Trophoblast cell (in vitro differentiated cells and primary cell): ENCODE data around the gene WDR45.
A peak's percentile ranks its signal among the peaks of the same experiment; 100 is the strongest.

Source experiments
- DNase-seq, 2 donors: peaks; one replicate each; pipeline ENCODE4 v3.0.0-alpha.2; 2016
- H2AFZ ChIP-seq: 2 replicates; pipeline ENCODE4 v1.6.1; 2013; ENCODE audit warnings: low read length, moderate library complexity, mild to moderate bottlenecking; ENCODE audit not compliant: insufficient read depth, poor library complexity
- H2AK5ac ChIP-seq: 2 replicates; pipeline ENCODE4 v1.6.1; 2013; ENCODE audit warnings: mild to moderate bottlenecking, low read length
- H2BK120ac ChIP-seq: 2 replicates; pipeline ENCODE4 v1.6.1; 2013; ENCODE audit warnings: low read length, mild to moderate bottlenecking, moderate library complexity; ENCODE audit not compliant: insufficient read depth, poor library complexity
- H2BK12ac ChIP-seq: 2 replicates; pipeline ENCODE4 v1.6.1; 2013; ENCODE audit warnings: mild to moderate bottlenecking, low read length, moderate library complexity
- H2BK5ac ChIP-seq: 2 replicates; pipeline ENCODE4 v1.6.1; 2013; ENCODE audit warnings: low read length, low read depth, moderate library complexity, mild to moderate bottlenecking; ENCODE audit not compliant: poor library complexity
- H3K14ac ChIP-seq: 2 replicates; pipeline ENCODE4 v1.6.1; 2013; ENCODE audit warnings: mild to moderate bottlenecking, low read length
- H3K18ac ChIP-seq: 2 replicates; pipeline ENCODE4 v1.6.1; 2013; ENCODE audit warnings: mild to moderate bottlenecking, low read length
- H3K23ac ChIP-seq: 2 replicates; pipeline ENCODE4 v1.6.1; 2013; ENCODE audit warnings: low read length
- H3K27ac ChIP-seq: 2 replicates; pipeline ENCODE4 v1.5.1; 2013; ENCODE audit warnings: low read depth, mild to moderate bottlenecking, inconsistent platforms, low read length, moderate library complexity
- H3K27me3 ChIP-seq: 2 replicates; pipeline ENCODE4 v1.6.1; 2013; ENCODE audit warnings: inconsistent platforms, mild to moderate bottlenecking, low read length, moderate library complexity; ENCODE audit not compliant: insufficient read depth
- H3K36me3 ChIP-seq, 2 experiments: 1 replicate in 1 of 2; 2 replicates in 1 of 2; pipeline ENCODE4 v1.6.1; 2013; ENCODE audit warnings: low read length in 2 of 2, mild to moderate bottlenecking in 2 of 2, moderate library complexity in 1 of 2; ENCODE audit not compliant: insufficient read depth in 2 of 2, control insufficient read depth in 1 of 2
- H3K4ac ChIP-seq: 2 replicates; pipeline ENCODE4 v1.6.1; 2013; ENCODE audit warnings: low read depth, mild to moderate bottlenecking, low read length, moderate library complexity
- H3K4me1 ChIP-seq, 2 experiments: 1 replicate in 1 of 2; 2 replicates in 1 of 2; pipeline ENCODE4 v1.6.1; 2013; ENCODE audit warnings: low read length in 2 of 2, mild to moderate bottlenecking in 2 of 2, moderate library complexity in 1 of 2; ENCODE audit not compliant: insufficient read depth in 2 of 2, control insufficient read depth in 1 of 2
- H3K4me2 ChIP-seq: 2 replicates; pipeline ENCODE4 v1.6.1; 2013; ENCODE audit warnings: inconsistent platforms, mild to moderate bottlenecking, low read length, moderate library complexity
- H3K4me3 ChIP-seq: 2 replicates; pipeline ENCODE4 v1.5.1; 2013; ENCODE audit warnings: mild to moderate bottlenecking, low read depth, low read length, inconsistent platforms
- H3K79me1 ChIP-seq: one replicate; pipeline ENCODE4 v1.6.1; 2013; ENCODE audit warnings: low read length
- H3K79me2 ChIP-seq: 2 replicates; pipeline ENCODE4 v1.6.1; 2013; ENCODE audit warnings: low read length, mild to moderate bottlenecking; ENCODE audit not compliant: control insufficient read depth, insufficient read depth, poor library complexity
- H3K9ac ChIP-seq: 2 replicates; pipeline ENCODE4 v1.6.1; 2013; ENCODE audit warnings: mild to moderate bottlenecking, low read length
- H3K9me3 ChIP-seq: 2 replicates; pipeline ENCODE4 v1.6.1; 2013; ENCODE audit warnings: low read depth, mild to moderate bottlenecking, control low read depth, inconsistent platforms, low read length; ENCODE audit not compliant: insufficient read depth
- H4K12ac ChIP-seq: 2 replicates; pipeline ENCODE4 v1.6.1; 2013; ENCODE audit warnings: low read depth, mild to moderate bottlenecking, low read length, moderate library complexity
- H4K8ac ChIP-seq: 2 replicates; pipeline ENCODE4 v1.6.1; 2013; ENCODE audit warnings: low read depth, mild to moderate bottlenecking, low read length, moderate library complexity
- H4K91ac ChIP-seq: one replicate; pipeline ENCODE4 v1.6.1; 2013; ENCODE audit warnings: low read depth, mild to moderate bottlenecking, low read length, moderate library complexity
- WGBS: extraction: QIAGEN DNeasy Blood & Tissue Kit; methylation state at CpG from one replicate; pipeline ENCODE4 v1.1.7; 2013; ENCODE audit warnings: missing lambda C conversion rate; ENCODE audit not compliant: insufficient read length, insufficient coverage; ENCODE audit errors: extremely low coverage; 5-methylcytosine and 5-hydroxymethylcytosine counted together

WDR45 gene

DNA sequence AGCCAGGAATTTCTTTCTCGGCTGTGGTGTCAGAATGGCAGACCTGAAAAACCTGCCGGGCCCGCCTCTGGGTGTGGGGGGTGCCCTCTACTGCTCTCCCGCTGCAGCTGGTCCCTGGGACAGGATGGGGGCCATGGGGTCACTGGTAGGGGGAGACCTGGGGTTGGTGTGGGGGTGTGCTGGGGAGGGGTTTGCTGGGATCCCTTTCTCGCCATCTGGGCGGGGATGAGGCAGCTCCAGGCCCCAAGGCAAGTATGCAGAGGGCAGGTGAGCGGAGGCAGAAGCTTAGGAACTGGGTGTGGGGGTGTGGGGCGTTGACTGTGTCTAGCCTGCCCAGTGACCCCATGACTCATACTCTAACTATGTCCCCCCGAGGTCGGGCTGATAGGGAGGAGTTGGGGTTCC is 20.0 kb downstream of the WDR45 start:
- H3K18ac ChIP-seq = no peak overlapping the region
- WGBS = no CpG with 5 or more reads among the region's 10 CpGs

DNA sequence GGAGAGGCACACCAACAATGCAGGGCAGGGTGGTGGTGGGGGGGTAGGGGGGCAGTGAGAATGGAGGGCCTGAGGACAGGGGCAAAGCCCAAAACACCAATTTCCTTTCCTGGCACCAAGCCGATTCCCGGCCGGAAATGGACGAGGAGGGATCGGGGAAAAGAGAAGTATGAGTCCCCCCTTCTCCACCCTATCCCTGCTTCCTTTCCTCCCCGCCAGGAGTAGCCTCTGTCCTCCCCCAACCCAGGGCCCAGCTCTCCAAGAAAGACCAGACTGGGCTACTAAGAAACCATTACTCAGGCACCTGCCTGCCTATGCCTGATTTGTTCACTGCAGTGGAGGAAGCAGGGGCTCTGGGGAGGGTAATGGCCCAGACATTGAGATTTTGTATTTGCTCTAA is 20.5 kb downstream of the WDR45 start:
- Histone ChIP-seq H3K14ac (no peak overlapping the region), H4K12ac (no peak overlapping the region), H2BK120ac (no peak overlapping the region), H3K79me2 (no peaks in the 10 kb centered on the region), H2AK5ac (no peak overlapping the region), H3K18ac (no peak overlapping the region), H3K36me3 (peaks cover 25 to 31% of the 10 kb centered on the region in 2 experiments), H3K4me2 (peak overlapping the region; percentile 55), H3K4me3 (peak overlapping the region; percentile 76), H2AFZ (no peak overlapping the region), H3K9me3 (no peaks in the 10 kb centered on the region), H3K27ac (peak overlapping the region; percentile 75), H4K8ac (no peak overlapping the region), H2BK12ac (no peak overlapping the region), H3K4ac (no peak overlapping the region), H3K4me1 (peaks cover 4 to 10% of the 10 kb centered on the region in 2 experiments), H2BK5ac (peak overlapping the region; percentile 26), H3K79me1 (peaks cover 4% of the 10 kb centered on the region), H4K91ac (peak overlapping the region; percentile 8), H3K9ac (peak overlapping the region; percentile 19), H3K23ac (no peak overlapping the region), H3K27me3 (no peaks in the 10 kb centered on the region)
- no peak for DNase-seq
- no CpG with 5 or more reads among the region's 6 CpGs for WGBS

More for the DNA sequence above, 20.0 kb downstream of the WDR45 start:
- no peaks in the 10 kb centered on the region for H3K27me3 ChIP-seq
- no peak overlapping the region for H4K91ac ChIP-seq
- H2BK5ac ChIP-seq = peak overlapping the region; percentile 71
- no peak overlapping the region for H3K9ac ChIP-seq
- peaks cover 4 to 9% of the 10 kb centered on the region in 2 experiments for H3K4me1 ChIP-seq
- H3K4me2 ChIP-seq = peak overlapping the region; percentile 55
- peaks cover 4% of the 10 kb centered on the region for H3K79me1 ChIP-seq
- no peaks in the 10 kb centered on the region for H3K9me3 ChIP-seq
- H2BK120ac ChIP-seq = no peak overlapping the region
- H4K12ac ChIP-seq = no peak overlapping the region
- peaks cover 30 to 35% of the 10 kb centered on the region in 2 experiments for H3K36me3 ChIP-seq
- no peaks in the 10 kb centered on the region for H3K79me2 ChIP-seq
- H2AFZ ChIP-seq = no peak overlapping the region
- H3K4me3 ChIP-seq = peak overlapping the region; percentile 76
- no peak overlapping the region for H3K14ac ChIP-seq
- H2BK12ac ChIP-seq = no peak overlapping the region
- H2AK5ac ChIP-seq = no peak overlapping the region
- peak; percentile 10 to 35 for DNase-seq
- no peak overlapping the region for H4K8ac ChIP-seq
- H3K27ac ChIP-seq = peak overlapping the region; percentile 75
- no peak overlapping the region for H3K23ac ChIP-seq
- no peak overlapping the region for H3K4ac ChIP-seq

DNA sequence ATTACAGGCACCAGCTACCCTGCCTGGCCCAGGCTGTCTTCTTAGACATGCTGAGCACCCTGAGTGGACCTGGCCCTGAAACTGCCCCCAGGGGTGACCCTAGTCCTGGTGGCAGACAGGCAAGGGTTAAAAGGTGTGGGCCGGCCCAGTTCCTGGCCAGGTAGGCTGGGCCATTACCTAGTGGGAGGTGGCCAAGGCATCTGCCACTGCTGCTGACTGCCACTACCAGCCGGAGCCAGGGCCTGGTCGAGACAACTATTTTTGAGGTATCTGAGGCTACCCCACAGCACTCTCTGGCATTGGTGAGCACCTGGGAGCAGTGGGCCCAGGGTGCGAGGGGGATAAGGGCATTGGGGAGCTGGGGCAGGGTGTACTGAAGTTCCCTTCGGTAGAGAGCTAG is 20.9 kb downstream of the WDR45 start, which contains the start of gene CCDC120:
CCDC120 (plus strand) TSS at position 206 of the 400 bp plus-strand sequence. CDS start 3,043 bp downstream, outside the sequence.
- H2BK120ac ChIP-seq = no peak within 1 kb of the TSS
- H2AFZ ChIP-seq = no peak within 1 kb of the TSS
- H3K79me2 ChIP-seq = peaks cover 2% of the 10 kb centered on the region
- H3K18ac ChIP-seq = no peak within 1 kb of the TSS
- H2BK5ac ChIP-seq = peak within 1 kb of the TSS; percentile 71
- H3K9me3 ChIP-seq = peaks cover 1% of the 10 kb centered on the region
- H3K4ac ChIP-seq = no peak within 1 kb of the TSS
- peak within 1 kb of the TSS; percentile 75 for H3K27ac ChIP-seq
- peaks cover 7% of the 10 kb centered on the region for H3K79me1 ChIP-seq
- no peak within 1 kb of the TSS for H3K14ac ChIP-seq
- H3K36me3 ChIP-seq = peaks cover 21 to 27% of the 10 kb centered on the region in 2 experiments
- no CpG with 5 or more reads among the region's 5 CpGs for WGBS
- peak within 1 kb of the TSS; percentile 8 for H4K91ac ChIP-seq
- peak within 1 kb of the TSS; percentile 55 for H3K4me2 ChIP-seq
- H4K8ac ChIP-seq = no peak within 1 kb of the TSS
- H3K9ac ChIP-seq = peak within 1 kb of the TSS; percentile 19
- H3K4me3 ChIP-seq = peak within 1 kb of the TSS; percentile 76
- H2BK12ac ChIP-seq = no peak within 1 kb of the TSS
- no peak within 1 kb of the TSS for H2AK5ac ChIP-seq
- no peak within 1 kb of the TSS for H3K23ac ChIP-seq
- no peaks in the 10 kb centered on the region for H3K27me3 ChIP-seq
- DNase-seq = peak in 1 of 2 donors; percentile 47
- no peak within 1 kb of the TSS for H4K12ac ChIP-seq
- peaks cover 8 to 13% of the 10 kb centered on the region in 2 experiments for H3K4me1 ChIP-seq

DNA sequence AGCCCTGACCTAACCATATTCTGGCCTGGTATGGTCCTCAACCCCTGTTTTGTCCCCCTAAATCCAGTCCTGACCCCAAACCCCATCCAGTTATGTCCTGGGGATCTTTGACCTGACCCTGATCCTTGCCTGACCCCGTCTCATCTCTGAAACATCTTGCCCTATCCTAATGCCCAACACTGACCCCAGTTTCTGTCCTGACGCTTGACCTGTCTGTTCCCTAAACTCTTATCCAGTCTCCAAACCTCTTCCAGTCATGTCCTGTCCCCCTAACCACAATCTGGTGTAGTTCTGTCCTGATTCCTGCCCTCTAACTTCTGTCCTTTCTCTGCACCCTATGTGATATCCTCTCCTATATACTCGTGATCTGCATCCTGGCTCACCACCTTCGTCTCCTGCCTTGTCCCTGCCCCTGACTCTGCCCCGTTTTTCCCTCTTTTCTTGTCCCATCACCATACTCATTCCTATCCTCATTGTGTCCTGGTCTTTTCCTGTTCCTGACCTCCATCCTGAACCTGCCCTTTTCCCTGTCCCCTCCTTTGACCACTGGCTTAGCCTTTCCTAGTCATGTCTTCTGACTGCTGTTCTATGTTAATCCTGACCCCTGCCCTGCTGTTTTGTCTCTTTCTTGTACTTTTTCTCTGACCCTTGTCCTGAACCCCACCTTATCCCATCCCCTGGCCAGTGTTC is 25.5 kb downstream of the WDR45 start:
- H3K4me2 ChIP-seq = peak overlapping the region; percentile 78
- H4K8ac ChIP-seq = peak overlapping the region; percentile 97
- H2AK5ac ChIP-seq = peak overlapping the region; percentile 94
- peak overlapping the region; percentile 35 for H3K9ac ChIP-seq
- no peak for DNase-seq
- H3K9me3 ChIP-seq = peaks cover 1% of the 10 kb centered on the region
- peak overlapping the region; percentile 84 for H2BK12ac ChIP-seq
- H2BK120ac ChIP-seq = peak overlapping the region; percentile 60
- WGBS = no CpG with 5 or more reads among the region's 5 CpGs
- H4K91ac ChIP-seq = peak overlapping the region; percentile 96
- peak overlapping the region; percentile 90 for H4K12ac ChIP-seq
- H3K79me2 ChIP-seq = peaks cover 5% of the 10 kb centered on the region
- H3K79me1 ChIP-seq = peaks cover 9% of the 10 kb centered on the region
- peak overlapping the region; percentile 99 for H3K18ac ChIP-seq
- no peaks in the 10 kb centered on the region for H3K27me3 ChIP-seq
- no peak overlapping the region for H2BK5ac ChIP-seq
- H3K27ac ChIP-seq = peak overlapping the region; percentile 47
- H3K4me1 ChIP-seq = peaks cover 4 to 11% of the 10 kb centered on the region in 2 experiments
- H3K4ac ChIP-seq = peak overlapping the region; percentile 80
- H3K4me3 ChIP-seq = peak overlapping the region; percentile 86
- H3K36me3 ChIP-seq = peaks cover 0 to 2% of the 10 kb centered on the region in 2 experiments
- H2AFZ ChIP-seq = peak overlapping the region; percentile 97
- peak overlapping the region; percentile 94 for H3K14ac ChIP-seq
- no peak overlapping the region for H3K23ac ChIP-seq
